ENCODE measurements around the gene SLC27A3. TPM values are rescaled to one million over a fixed set of nuclear protein-coding genes. Genes with fewer than 3 reads are reported as not detected.

SLC27A3 gene
- total and polyA plus RNA-seq, 2 donors (not counting 3 experiments of a cell fraction or from before 2014, with no cell fraction given) = 26.6 to 34.3 TPM

GRCh38 chr1:153804112-153804511 is 28.9 kb downstream of the SLC27A3 start:
- Histone ChIP-seq H3K79me2 (ENCODE audit: control insufficient read depth, insufficient read depth, low read length) (no peaks in the 10 kb centered on the region), H3K36me3 (ENCODE audit: control insufficient read depth in 2 of 2, extremely low read depth in 1 of 2, insufficient read depth in 2 of 2, low read length in 2 of 2) (peaks cover 0 to 14% of the 10 kb centered on the region in 2 experiments), H2AFZ (ENCODE audit: low read depth, low read length) (no peak overlapping the region), H3K9me1 (replicated peaks; ENCODE audit: control insufficient read depth, extremely low read depth, insufficient read depth, low read length) (no peaks in the 10 kb centered on the region), H3K4me3 (replicated peaks in 1 of 3; ENCODE audit: insufficient read depth in 1 of 3, low read depth in 1 of 3, low read length in 3 of 3) (no peak overlapping the region), H3K4me2 (ENCODE audit: insufficient read depth, low read length) (no peak overlapping the region), H3K27ac (ENCODE audit: insufficient read depth, low read depth, low read length) (no peak overlapping the region), H3K4me1 (ENCODE audit: control insufficient read depth, extremely low read depth, insufficient read depth, low read length) (peaks cover 4% of the 10 kb centered on the region), H3K9ac (replicated peaks; ENCODE audit: extremely low read depth, insufficient read depth, low read length) (no peak overlapping the region), H3K27me3 (ENCODE audit: control insufficient read depth in 2 of 2, insufficient read depth in 2 of 2, low read length in 2 of 2) (no peaks in the 10 kb centered on the region), H3K9me3 (replicated peaks; ENCODE audit: control insufficient read depth, insufficient read depth, low read length) (no peaks in the 10 kb centered on the region), H4K20me1 (replicated peaks; ENCODE audit: control insufficient read depth, extremely low read depth, insufficient read depth, low read length) (no peaks in the 10 kb centered on the region)
- TF ChIP-seq EZH2 (IDR thresholded peaks at IDR 0.05; ENCODE audit: borderline replicate concordance, low read depth, low read length, severe bottlenecking) = no peak
- no peak for TF ChIP-seq CTCF (IDR thresholded peaks at IDR 0.05; ENCODE audit: extremely low read depth in 1 of 2, insufficient read depth in 1 of 2, low read depth in 1 of 2, low read length in 2 of 2)
- no peak for TF ChIP-seq POLR2A (IDR thresholded peaks at IDR 0.05; ENCODE audit: low read depth, low read length)
- no peak for TF ChIP-seq FOS (IDR thresholded peaks at IDR 0.05; ENCODE audit: borderline replicate concordance, insufficient read depth, low read length)
- TF ChIP-seq GATA2 (IDR thresholded peaks at IDR 0.05; ENCODE audit: insufficient read depth, insufficient read length, low read depth, low read length) = no peak
- no peak for TF ChIP-seq JUN (IDR thresholded peaks at IDR 0.05; ENCODE audit: borderline replicate concordance, insufficient read depth, insufficient read length, low read depth)
- no peak for TF ChIP-seq MAX (IDR thresholded peaks at IDR 0.05; ENCODE audit: insufficient read depth, insufficient read length)
- TF ChIP-seq POLR2AphosphoS5 (IDR thresholded peaks at IDR 0.05; ENCODE audit: insufficient read depth, low read depth, low read length) = no peak
- no peak for TF ChIP-seq MYC (IDR thresholded peaks at IDR 0.05; ENCODE audit: low read depth, low read length)
- DNase-seq (ENCODE audit: low read depth, low spot score) (no peak), FAIRE-seq (no peak)
- CTCF ChIA-PET = interaction anchor here (1.8 kb wide), 1 partner anchor 142 kb away, joined by 9 read pairs; the partner anchor contains the start of gene DENND4B
- dilution Hi-C loops (cut with MboI; ENCODE audit: extremely low pct_ligation_motif_present, low sequenced_read_pairs) = no loop called here
- no TSS peak for BruUV-seq (replicated peaks)
- intact Hi-C loops (cut with micrococcal nuclease) = no loop called here
- POLR2A ChIA-PET = no interaction called here
